Vagina (tissue), 2 donors: ENCODE results near the gene TAF1B. TPM values are rescaled to one million over a fixed set of nuclear protein-coding genes. Genes with fewer than 3 reads are reported as not detected.

ENCODE experiments used
- DNase-seq, 2 donors: peaks; one replicate each; pipeline ENCODE4 v3.0.0-alpha.2; 2017; ENCODE audit errors: extremely low spot score in 2 of 2
- H3K27ac ChIP-seq: fragments of 200-600 bp; sonication (generic); one replicate; pipeline ENCODE4 v1.5.1; 2019
- H3K27me3 ChIP-seq: fragments of 200-600 bp; sonication (generic); one replicate; pipeline ENCODE4 v1.5.1; 2019
- H3K36me3 ChIP-seq, 2 donors: fragments of 200-600 bp; sonication (generic); one replicate each; pipeline ENCODE4 v1.5.1; 2017 to 2019
- H3K4me1 ChIP-seq: fragments of 200-600 bp; sonication (generic); one replicate; pipeline ENCODE4 v1.5.1; 2019
- H3K4me3 ChIP-seq, 2 donors: fragments of 200-600 bp; sonication (generic); 1 replicate in 1 of 2; 2 replicates in 1 of 2; pipeline ENCODE4 v1.5.1; 2016 to 2019
- H3K9me3 ChIP-seq: fragments of 200-600 bp; sonication (generic); one replicate; pipeline ENCODE4 v1.5.1; 2019
- POLR2A ChIP-seq, 2 donors: fragments of 450-650 bp; IDR thresholded peaks; one replicate each; pipeline ENCODE4 v1.6.1; 2017; ENCODE audit warnings: antibody characterized with exemption in 2 of 2, mild to moderate bottlenecking in 2 of 2, moderate library complexity in 2 of 2
- POLR2AphosphoS5 ChIP-seq, 2 donors: sonication (generic); formaldehyde crosslinking; IDR thresholded peaks; one replicate each; pipeline ENCODE4 v1.9.0; 2017; ENCODE audit warnings: antibody characterized with exemption in 2 of 2, mild to moderate bottlenecking in 2 of 2, low read depth in 1 of 2; ENCODE audit not compliant: insufficient read depth in 1 of 2
- intact Hi-C: fragments of 100-400 bp; cut with DNase I; formaldehyde crosslinking; loops from one replicate; pipeline ENCODE4 v1.15.1; 2023
- total RNA-seq: library from RNA; depleted of rRNA; stranded (reverse); fragments of >200 nt; gene quantifications from one replicate; pipeline ENCODE4 v1.2.3, GENCODE V29; 2016
- TF ChIP-seq, protein P1 (sequence below), 3 experiments: fragments of 450-650 bp in 2 of 3; fragments of 200-600 bp in 1 of 3; sonication (generic) in 1 of 3; IDR thresholded peaks; one replicate each; pipeline ENCODE4 v1.5.1; 2017 to 2019; ENCODE audit warnings: antibody characterized with exemption in 3 of 3, mild to moderate bottlenecking in 2 of 3, moderate library complexity in 2 of 3

TAF1B gene
- total RNA-seq, 1 donor from 2014 or later: 20.1 TPM

- H3K27me3 ChIP-seq: no peaks in the 10 kb centered on the region
- no peaks in the 10 kb centered on the region for H3K36me3 ChIP-seq
- no peaks in the 10 kb centered on the region for H3K9me3 ChIP-seq
- H3K27ac ChIP-seq: no peak overlapping the region
- no peaks in the 10 kb centered on the region for H3K4me1 ChIP-seq
- no peak for TF ChIP-seq POLR2AphosphoS5 (IDR thresholded peaks at IDR 0.05; ENCODE audit: insufficient read depth in 1 of 2, low read depth in 1 of 2)
- TF ChIP-seq, protein P1, sequence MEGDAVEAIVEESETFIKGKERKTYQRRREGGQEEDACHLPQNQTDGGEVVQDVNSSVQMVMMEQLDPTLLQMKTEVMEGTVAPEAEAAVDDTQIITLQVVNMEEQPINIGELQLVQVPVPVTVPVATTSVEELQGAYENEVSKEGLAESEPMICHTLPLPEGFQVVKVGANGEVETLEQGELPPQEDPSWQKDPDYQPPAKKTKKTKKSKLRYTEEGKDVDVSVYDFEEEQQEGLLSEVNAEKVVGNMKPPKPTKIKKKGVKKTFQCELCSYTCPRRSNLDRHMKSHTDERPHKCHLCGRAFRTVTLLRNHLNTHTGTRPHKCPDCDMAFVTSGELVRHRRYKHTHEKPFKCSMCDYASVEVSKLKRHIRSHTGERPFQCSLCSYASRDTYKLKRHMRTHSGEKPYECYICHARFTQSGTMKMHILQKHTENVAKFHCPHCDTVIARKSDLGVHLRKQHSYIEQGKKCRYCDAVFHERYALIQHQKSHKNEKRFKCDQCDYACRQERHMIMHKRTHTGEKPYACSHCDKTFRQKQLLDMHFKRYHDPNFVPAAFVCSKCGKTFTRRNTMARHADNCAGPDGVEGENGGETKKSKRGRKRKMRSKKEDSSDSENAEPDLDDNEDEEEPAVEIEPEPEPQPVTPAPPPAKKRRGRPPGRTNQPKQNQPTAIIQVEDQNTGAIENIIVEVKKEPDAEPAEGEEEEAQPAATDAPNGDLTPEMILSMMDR (IDR thresholded peaks at IDR 0.05): no peak
- no peak for TF ChIP-seq POLR2A (IDR thresholded peaks at IDR 0.05)
- H3K4me3 ChIP-seq: no peak overlapping the region
- DNase-seq: no peak
- intact Hi-C loops: no loop called here
Measured at GRCh38 chr2:9836074-9836473, 7.2 kb upstream of the TAF1B start.

DNA sequence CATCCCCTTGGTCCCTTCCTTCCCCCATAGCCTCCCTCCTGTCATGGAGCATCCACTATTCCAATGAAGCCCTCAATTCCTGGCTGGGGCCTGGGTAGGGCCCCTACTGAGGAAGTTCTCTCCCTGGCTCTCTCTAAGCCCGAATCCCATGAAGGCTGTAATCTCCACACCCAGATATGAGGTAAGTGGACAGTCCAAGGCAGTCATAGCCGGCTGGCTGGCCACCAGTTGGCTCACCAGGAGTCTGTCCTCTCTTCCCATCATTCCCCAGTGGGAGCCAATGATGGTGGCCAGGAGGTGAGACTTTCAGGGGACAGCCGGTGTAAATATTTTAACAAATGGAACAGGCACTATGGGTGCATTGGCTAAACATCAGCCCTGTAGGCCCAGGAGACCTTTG lies 6.8 kb upstream of the TAF1B start:
- H3K4me3 ChIP-seq: no peak overlapping the region
- DNase-seq: no peak
- no peaks in the 10 kb centered on the region for H3K27me3 ChIP-seq
- H3K9me3 ChIP-seq: no peaks in the 10 kb centered on the region
- intact Hi-C loops: no loop called here
- TF ChIP-seq POLR2AphosphoS5 (IDR thresholded peaks at IDR 0.05; ENCODE audit: insufficient read depth in 1 of 2, low read depth in 1 of 2): no peak
- no peak for TF ChIP-seq POLR2A (IDR thresholded peaks at IDR 0.05)
- TF ChIP-seq, protein P1 (IDR thresholded peaks at IDR 0.05): no peak
- no peaks in the 10 kb centered on the region for H3K36me3 ChIP-seq
- H3K27ac ChIP-seq: no peak overlapping the region
- H3K4me1 ChIP-seq: no peaks in the 10 kb centered on the region

DNA sequence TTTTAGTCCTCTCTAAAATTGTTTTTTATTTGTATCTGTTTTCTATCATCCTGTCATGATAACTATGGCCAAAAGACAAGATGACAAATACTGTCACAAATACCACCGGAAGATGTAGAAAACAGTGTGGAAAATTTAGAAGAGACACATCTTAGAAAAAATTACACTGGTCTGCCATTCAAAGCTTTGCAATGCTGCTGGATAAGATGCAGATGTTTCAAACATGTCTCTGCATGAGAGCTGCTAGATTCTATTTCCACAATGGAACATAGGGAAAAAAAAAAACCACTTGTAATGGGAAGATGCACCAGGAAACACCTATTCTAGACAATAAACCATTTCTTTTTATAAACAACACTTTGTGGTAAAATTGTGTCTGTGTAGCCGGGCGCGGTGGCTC lies 5.8 kb upstream of the TAF1B start:
- intact Hi-C loops: no loop called here
- TF ChIP-seq POLR2AphosphoS5 (IDR thresholded peaks at IDR 0.05; ENCODE audit: insufficient read depth in 1 of 2, low read depth in 1 of 2) (no peak), POLR2A (IDR thresholded peaks at IDR 0.05) (no peak)
- TF ChIP-seq, protein P1 (IDR thresholded peaks at IDR 0.05): no peak
- Histone ChIP-seq H3K4me1 (no peaks in the 10 kb centered on the region), H3K9me3 (no peaks in the 10 kb centered on the region), H3K27me3 (no peaks in the 10 kb centered on the region), H3K4me3 (no peak overlapping the region), H3K27ac (no peak overlapping the region), H3K36me3 (no peaks in the 10 kb centered on the region)
- DNase-seq: no peak

DNA sequence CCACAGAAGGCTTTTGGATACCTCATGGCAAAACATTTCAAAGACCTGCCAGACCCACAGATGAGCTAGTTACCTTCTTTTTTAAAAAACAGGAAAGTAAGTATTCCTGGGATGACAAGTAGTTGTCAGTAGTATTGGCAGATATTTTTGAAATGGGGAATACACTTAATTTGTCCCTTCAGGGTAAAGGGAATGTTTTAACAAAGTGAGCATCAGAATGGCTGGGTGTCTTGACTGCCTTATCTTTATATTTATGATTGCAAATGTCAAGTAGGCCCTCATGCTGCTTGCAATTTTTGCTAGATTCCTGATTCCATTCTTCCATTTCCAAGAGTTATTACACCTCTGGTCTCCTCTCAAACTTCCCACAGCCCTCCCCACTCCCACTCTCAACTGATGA lies 4.9 kb upstream of the TAF1B start:
- Histone ChIP-seq H3K4me3 (no peak overlapping the region), H3K4me1 (no peaks in the 10 kb centered on the region), H3K36me3 (no peaks in the 10 kb centered on the region), H3K27ac (no peak overlapping the region), H3K9me3 (no peaks in the 10 kb centered on the region), H3K27me3 (no peaks in the 10 kb centered on the region)
- TF ChIP-seq, protein P1 (IDR thresholded peaks at IDR 0.05): no peak
- TF ChIP-seq POLR2A (IDR thresholded peaks at IDR 0.05) (no peak), POLR2AphosphoS5 (IDR thresholded peaks at IDR 0.05; ENCODE audit: insufficient read depth in 1 of 2, low read depth in 1 of 2) (no peak)
- intact Hi-C loops: no loop called here
- DNase-seq: no peak

- Histone ChIP-seq H3K4me1 (peaks cover 37% of the 10 kb centered on the region), H3K4me3 (peak overlapping the region; percentile 60 to 75), H3K27ac (peak overlapping the region; percentile 82), H3K9me3 (no peaks in the 10 kb centered on the region), H3K27me3 (no peaks in the 10 kb centered on the region), H3K36me3 (peaks cover 0 to 10% of the 10 kb centered on the region in 2 donors)
- no peak for DNase-seq
- TF ChIP-seq POLR2AphosphoS5 (IDR thresholded peaks at IDR 0.05; ENCODE audit: insufficient read depth in 1 of 2, low read depth in 1 of 2) (no peak), POLR2A (IDR thresholded peaks at IDR 0.05) (no peak)
- TF ChIP-seq, protein P1 (IDR thresholded peaks at IDR 0.05): no peak
- intact Hi-C loops: no loop called here
Measured at GRCh38 chr2:9842487-9843228, 616 bp upstream of the TAF1B start.
